K562 (cell line): ENCODE results near the gene MYOG. TPM values are rescaled to one million over a fixed set of nuclear protein-coding genes. Genes with fewer than 3 reads are reported as not detected.

Experiments
- ATAC-seq: fragments of 200-7000 bp; cut with Tn5 transposase; 3 replicates; pipeline ENCODE4 v1.9.1; 2020; ENCODE audit warnings: moderate library complexity
- BruUV-seq: library from RNA; stranded (reverse); fragments of 400-500 nt; replicated peaks from 2 replicates; lab custom pipeline; 2021; lab: Mats Ljungman, UMichigan
- CTCF ChIA-PET: fragments of 300-600 bp; formaldehyde crosslinking; extraction: SDS; loops from one replicate; lab custom pipeline; 2021; ENCODE audit warnings: low intra/inter-chr PET ratio; lab: Yijun Ruan, JAX
- POLR2A ChIA-PET: fragments of 300-600, 350-650 bp; sonication (Branson Sonifier 250); formaldehyde crosslinking; extraction: SDS; loops from one replicate; lab custom pipeline; 2021; ENCODE audit warnings: antibody characterized with exemption, inconsistent platforms; lab: Yijun Ruan, JAX
- DNase-seq, 4 experiments: peaks; one replicate each; pipeline versions ENCODE4 v3.0.0 to v3.0.0-alpha.2; 2011 to 2018; ENCODE audit warnings: low spot score in 3 of 4, mixed read lengths in 3 of 4; ENCODE audit errors: extremely low read depth in 1 of 4
- FAIRE-seq: peaks from 2 replicates; lab custom pipeline; 2011; peaks lifted over from hg19 to GRCh38; lab: Jason Lieb, UNC
- H2AFZ ChIP-seq: 2 replicates; pipeline ENCODE4 v1.6.0; 2011; ENCODE audit warnings: low read depth, low read length, control low read depth, inconsistent platforms
- H3K27ac ChIP-seq: fragments of 200-600 bp; 3 replicates; pipeline ENCODE4 v1.8.0; 2011; ENCODE audit warnings: low read depth, mild to moderate bottlenecking, control low read depth, inconsistent platforms, low read length, moderate library complexity, mixed read lengths; ENCODE audit errors: extremely low read depth
- H3K27me3 ChIP-seq, 2 experiments: fragments of 300-600 bp in 1 of 2; 2 replicates in 1 of 2; 3 replicates in 1 of 2; pipeline versions ENCODE4 v1.6.0 to v1.8.0; 2011; ENCODE audit warnings: inconsistent platforms in 2 of 2, low read length in 2 of 2, mild to moderate bottlenecking in 1 of 2, mixed read lengths in 1 of 2, moderate library complexity in 1 of 2; ENCODE audit not compliant: control insufficient read depth in 2 of 2, insufficient read depth in 2 of 2
- H3K36me3 ChIP-seq: fragments of 300-600 bp; 3 replicates; pipeline ENCODE4 v1.8.0; 2011; ENCODE audit warnings: mild to moderate bottlenecking, low read length, inconsistent platforms; ENCODE audit not compliant: control insufficient read depth, insufficient read depth
- H3K4me1 ChIP-seq, 2 experiments: fragments of 200-600 bp in 1 of 2; replicated peaks in 1 of 2; 2 replicates in 1 of 2; 3 replicates in 1 of 2; pipeline versions ENCODE4 v1.5.1 to v1.8.0; 2011; ENCODE audit warnings: inconsistent platforms in 2 of 2, low read length in 2 of 2, mild to moderate bottlenecking in 1 of 2, mixed read lengths in 1 of 2, moderate library complexity in 1 of 2; ENCODE audit not compliant: control insufficient read depth in 2 of 2, insufficient read depth in 2 of 2
- H3K4me2 ChIP-seq: 2 replicates; pipeline ENCODE4 v1.6.1; 2011; ENCODE audit warnings: low read length, control low read depth, inconsistent platforms, mixed read lengths; ENCODE audit not compliant: insufficient read depth
- H3K4me3 ChIP-seq: fragments of 200-600 bp; sonication (generic), shearing (Covaris generic); 2 replicates; pipeline ENCODE4 v1.5.1; 2016; ENCODE audit warnings: control low read depth, inconsistent platforms
- H3K79me2 ChIP-seq: fragments of 200-600 bp; 3 replicates; pipeline ENCODE4 v1.8.0; 2011; ENCODE audit warnings: low read length, inconsistent platforms; ENCODE audit not compliant: control insufficient read depth, insufficient read depth
- H3K9ac ChIP-seq, 2 experiments: 2 replicates each; pipeline versions ENCODE4 v1.6.0 to v1.6.1; 2011; ENCODE audit warnings: low read depth in 2 of 2, low read length in 2 of 2, control low read depth in 1 of 2, inconsistent platforms in 1 of 2, mild to moderate bottlenecking in 1 of 2, mixed read lengths in 1 of 2; ENCODE audit not compliant: insufficient read depth in 1 of 2
- H3K9me1 ChIP-seq: one replicate; pipeline ENCODE4 v1.6.0; 2011; ENCODE audit warnings: inconsistent platforms, mild to moderate bottlenecking, low read length, moderate library complexity; ENCODE audit not compliant: control insufficient read depth, insufficient read depth
- H3K9me3 ChIP-seq: replicated peaks from 2 replicates; pipeline ENCODE4 v1.5.1; 2011; ENCODE audit warnings: low read depth, low read length, inconsistent platforms; ENCODE audit not compliant: control insufficient read depth, insufficient read depth
- H4K20me1 ChIP-seq: replicated peaks from 2 replicates; pipeline ENCODE4 v1.6.1; 2011; ENCODE audit warnings: low read length, inconsistent platforms, mixed read lengths; ENCODE audit not compliant: control insufficient read depth, insufficient read depth
- CBFB ChIP-seq: sonication (generic); formaldehyde crosslinking; IDR thresholded peaks from 2 replicates; pipeline ENCODE4 v1.4.0; 2020; ENCODE audit warnings: mild to moderate bottlenecking, missing genetic modification reagents
- ELF1 ChIP-seq: fragments of 200-800 bp; sonication (Bioruptor generic); IDR thresholded peaks from 2 replicates; pipeline ENCODE4 v1.6.1; 2016; ENCODE audit warnings: missing genetic modification characterization, missing compliant biosample characterization
- EZH2 ChIP-seq: IDR thresholded peaks from 2 replicates; pipeline ENCODE4 v1.6.1; 2012; ENCODE audit warnings: low read depth, mild to moderate bottlenecking, inconsistent platforms, low read length, borderline replicate concordance
- FIP1L1 ChIP-seq: fragments of 200-400 bp; formaldehyde crosslinking; IDR thresholded peaks from 2 replicates; pipeline ENCODE4 v1.6.1; 2018; ENCODE audit warnings: mild to moderate bottlenecking, low read depth, low read length; ENCODE audit not compliant: poor library complexity, severe bottlenecking
- FOXJ3 ChIP-seq: sonication (generic); formaldehyde crosslinking; IDR thresholded peaks from 2 replicates; pipeline ENCODE4 v1.4.0; 2020; ENCODE audit warnings: mild to moderate bottlenecking, missing genetic modification reagents
- IRF1 ChIP-seq: sonication (generic); formaldehyde crosslinking; IDR thresholded peaks from 2 replicates; pipeline ENCODE4 v1.8.0; 2022; ENCODE audit warnings: missing genetic modification reagents, mild to moderate bottlenecking, borderline replicate concordance
- POLR2A ChIP-seq: fragments of 450-650 bp; conservative IDR thresholded peaks from 2 replicates; pipeline ENCODE4 v1.6.1; 2016
- POLR2AphosphoS2 ChIP-seq: IDR thresholded peaks from 2 replicates; pipeline ENCODE4 v1.6.1; 2012; ENCODE audit warnings: low read length, improper control_type of control experiment
- POLR2H ChIP-seq: IDR thresholded peaks from 2 replicates; pipeline ENCODE4 v1.6.1; 2016; ENCODE audit warnings: missing genetic modification characterization, low read depth, mild to moderate bottlenecking, control low read depth, missing compliant biosample characterization, moderate library complexity
- TEAD4 ChIP-seq, 2 experiments: sonication (generic) in 1 of 2; formaldehyde crosslinking in 1 of 2; IDR thresholded peaks; 2 replicates each; pipeline versions ENCODE4 v1.6.1 to v1.8.0; 2012 to 2022; ENCODE audit warnings: borderline replicate concordance in 1 of 2, inconsistent platforms in 1 of 2, low read length in 1 of 2, mild to moderate bottlenecking in 1 of 2, missing genetic modification reagents in 1 of 2
- TSC22D4 ChIP-seq: fragments of 450-650 bp; IDR thresholded peaks from 2 replicates; pipeline ENCODE4 v1.6.1; 2016; ENCODE audit warnings: missing genetic modification characterization, missing biosample characterization, control low read depth
- ZBTB12 ChIP-seq: fragments of 250-450 bp; sonication (Bioruptor Pico); IDR thresholded peaks from 2 replicates; pipeline ENCODE4 v1.4.0; 2020
- ZFP1 ChIP-seq: fragments of 450-650 bp; formaldehyde crosslinking; IDR thresholded peaks from 2 replicates; pipeline ENCODE4 v1.4.0; 2020; ENCODE audit warnings: mild to moderate bottlenecking, mixed read lengths
- ZNF124 ChIP-seq: sonication (generic); formaldehyde crosslinking; IDR thresholded peaks from 2 replicates; pipeline ENCODE4 v1.8.1; 2022; ENCODE audit warnings: missing genetic modification reagents
- ZZZ3 ChIP-seq: fragments of 450-650 bp; IDR thresholded peaks from 2 replicates; pipeline ENCODE4 v1.6.1; 2016; ENCODE audit warnings: antibody characterized with exemption, mild to moderate bottlenecking, moderate library complexity
- WGBS: fragments of 100-300 bp; shearing (Covaris generic); methylation state at CpG from one replicate; pipeline ENCODE4 v1.1.6; 2016; ENCODE audit warnings: low coverage, mixed read lengths; ENCODE audit not compliant: insufficient coverage; ENCODE audit errors: missing lambda C conversion rate; 5-methylcytosine and 5-hydroxymethylcytosine counted together
- in situ Hi-C: fragments of 300-500 bp; cut with MboI; formaldehyde crosslinking; loops from 4 replicates; pipeline ENCODE4 v1.15.0; 2018; ENCODE audit warnings: inconsistent platforms, mixed read lengths
- intact Hi-C: fragments of 100-400 bp; cut with micrococcal nuclease; formaldehyde crosslinking; loops from 2 replicates; pipeline ENCODE4 v1.14.2; 2022
- polyA plus RNA-seq, 8 experiments: library from polyadenylated mRNA; depleted of rRNA in 4 of 8; stranded (reverse) in 5 of 8; unstranded in 3 of 8; fragments of >200 nt; fragmentation: Nextera tagmentation in 2 of 8; fragmentation: Illumina TruSeq in 1 of 8; extraction: Ambion mirVana in 2 of 8; extraction: Trizol in 1 of 8; gene quantifications; 2 replicates each; pipeline versions ENCODE4 v1.2.1 to v1.2.3, GENCODE V29; 2011 to 2014; ENCODE audit warnings: inconsistent platforms in 1 of 8, missing spikeins in 1 of 8
- total RNA-seq, 7 experiments: library from RNA; depleted of rRNA in 6 of 7; stranded (reverse); fragments of >200 nt in 6 of 7; fragmentation: Illumina TruSeq in 2 of 7; extraction: Trizol in 2 of 7; gene quantifications; 2 replicates each; pipeline versions ENCODE4 v1.2.1 to v1.2.3, GENCODE V29; 2011 to 2021; ENCODE audit warnings: low replicate concordance in 1 of 7

The MYOG gene
- total and polyA plus RNA-seq, 9 of the 15 experiments (the other 6 are each of a cell fraction or from before 2014, with no cell fraction given), result not detected

DNA sequence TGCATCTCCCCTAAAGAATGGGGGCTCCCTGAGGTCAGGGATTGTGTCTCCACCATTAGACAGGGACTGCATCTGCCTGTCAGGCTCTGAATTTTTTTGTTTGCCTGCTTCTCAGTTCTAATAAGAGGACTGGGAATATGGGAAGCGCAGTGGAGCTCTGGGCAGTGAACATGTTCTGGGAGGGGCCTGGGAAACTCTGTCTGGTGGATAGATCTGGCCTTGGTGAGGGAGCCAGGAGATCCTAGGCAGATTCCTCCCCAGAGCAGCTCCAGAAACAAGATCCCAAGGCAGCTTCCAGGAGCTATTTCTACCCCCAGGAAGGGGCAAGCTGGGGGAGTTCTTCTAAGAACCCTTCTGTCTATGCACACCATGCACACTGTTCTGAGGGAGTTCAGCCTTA lies 12.6 kb upstream of the MYOG start:
- intact Hi-C loops (no loop called here), in situ Hi-C loops (no loop called here)
- Histone ChIP-seq H3K9me3 (no peaks in the 10 kb centered on the region), H3K27ac (no peak overlapping the region), H3K4me2 (no peak overlapping the region), H3K36me3 (no peaks in the 10 kb centered on the region), H3K9ac (no peak overlapping the region), H3K4me1 (no peaks in the 10 kb centered on the region), H3K27me3 (peaks cover 13 to 18% of the 10 kb centered on the region in 2 experiments; a peak in 4 of 5 replicates), H3K79me2 (no peaks in the 10 kb centered on the region), H3K4me3 (no peak overlapping the region), H2AFZ (no peak overlapping the region), H3K9me1 (no peaks in the 10 kb centered on the region), H4K20me1 (no peaks in the 10 kb centered on the region)
- no peak for TF ChIP-seq ZBTB12 (CRISPR knock-in tag)
- TF ChIP-seq POLR2AphosphoS2, result no peak
- TF ChIP-seq FOXJ3 (CRISPR knock-in tag), result no peak
- no peak for TF ChIP-seq TEAD4 (IDR thresholded peaks at IDR 0.05; ENCODE audit: low read length)
- TF ChIP-seq TEAD4 (CRISPR knock-in tag; IDR thresholded peaks at IDR 0.05; ENCODE audit: borderline replicate concordance), result no peak
- no peak for TF ChIP-seq EZH2
- TF ChIP-seq ZNF124, result no peak
- TF ChIP-seq CBFB, result no peak
- TF ChIP-seq ELF1 (tag), result no peak
- TF ChIP-seq ZZZ3, result no peak
- TF ChIP-seq ZFP1, result no peak
- no peak for TF ChIP-seq IRF1 (CRISPR knock-in tag)
- TF ChIP-seq POLR2H (tag), result no peak
- no peak for TF ChIP-seq POLR2A
- TF ChIP-seq TSC22D4 (tag), result no peak
- TF ChIP-seq FIP1L1, result no peak
- BruUV-seq, result no TSS peak
- no peak for DNase-seq
- ChIA-PET POLR2A (interaction anchor here (0.6 to 1.5 kb wide), 3 partner anchors 12 to 227 kb away, joined by 3 to 4 read pairs (median 3); no protein-coding TSS in a partner anchor), CTCF (no interaction called here)
- no peak for FAIRE-seq
- 0% methylated on average over 1 of the region's 1 CpG for WGBS
- no peak for ATAC-seq
